ENCODE measurements around the gene PEX19. TPM values are rescaled to one million over a fixed set of nuclear protein-coding genes. Genes with fewer than 3 reads are reported as not detected.

Gene PEX19
- total RNA-seq, 4 donors from 2014 or later: 43.6 to 54.2 (median 46.1) TPM

DNA sequence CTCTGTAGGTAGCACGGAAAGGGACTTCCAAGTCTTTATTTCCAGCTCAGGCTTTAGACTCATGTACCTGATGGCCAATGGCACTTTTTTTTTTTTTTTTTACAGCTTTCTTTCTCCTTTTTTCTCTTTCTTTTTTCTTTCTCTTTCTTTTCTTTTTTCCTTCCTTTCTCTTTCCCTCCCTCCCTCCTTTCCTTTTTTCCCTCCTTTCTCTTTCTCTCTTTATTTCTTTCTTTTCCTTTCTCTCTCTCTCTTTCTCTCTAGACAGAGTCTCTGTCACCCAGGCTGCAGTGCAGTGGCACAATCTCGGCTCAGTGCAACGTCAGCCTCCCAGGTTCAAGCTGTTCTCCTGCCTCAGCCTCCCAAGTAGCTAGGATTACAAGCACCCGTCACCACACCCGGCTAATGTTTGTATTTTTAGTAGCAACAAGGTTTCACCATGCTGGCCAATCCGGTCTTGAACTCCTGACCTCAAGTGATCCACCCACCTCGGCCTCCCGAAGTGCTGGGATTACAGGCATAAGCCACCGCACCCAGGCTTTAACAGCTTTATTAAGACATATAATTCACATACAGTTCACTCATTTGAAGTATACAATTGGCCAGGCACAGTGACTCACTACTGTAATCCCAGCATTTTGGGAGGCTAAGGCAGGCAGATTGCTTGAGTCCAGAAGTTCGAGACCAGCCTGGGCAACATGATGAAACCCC is 17.5 kb downstream of the PEX19 start:
- H3K4me3 ChIP-seq: no peak overlapping the region
- DNase-seq (ENCODE audit: extremely low spot score): no peak
- H3K27me3 ChIP-seq: no peaks in the 10 kb centered on the region
- no peaks in the 10 kb centered on the region for H3K36me3 ChIP-seq
- H3K4me1 ChIP-seq: peaks cover 4 to 6% (median 5%) of the 10 kb centered on the region in 4 donors
- no peak overlapping the region for H3K27ac ChIP-seq (replicated peaks in 1 of 4)
- intact Hi-C loops (cut with DNase I): no loop called here
- no peak for TF ChIP-seq EP300 (IDR thresholded peaks at IDR 0.05)
- TF ChIP-seq POLR2A (IDR thresholded peaks at IDR 0.05; ENCODE audit: low read depth): no peak
- TF ChIP-seq, protein P1, sequence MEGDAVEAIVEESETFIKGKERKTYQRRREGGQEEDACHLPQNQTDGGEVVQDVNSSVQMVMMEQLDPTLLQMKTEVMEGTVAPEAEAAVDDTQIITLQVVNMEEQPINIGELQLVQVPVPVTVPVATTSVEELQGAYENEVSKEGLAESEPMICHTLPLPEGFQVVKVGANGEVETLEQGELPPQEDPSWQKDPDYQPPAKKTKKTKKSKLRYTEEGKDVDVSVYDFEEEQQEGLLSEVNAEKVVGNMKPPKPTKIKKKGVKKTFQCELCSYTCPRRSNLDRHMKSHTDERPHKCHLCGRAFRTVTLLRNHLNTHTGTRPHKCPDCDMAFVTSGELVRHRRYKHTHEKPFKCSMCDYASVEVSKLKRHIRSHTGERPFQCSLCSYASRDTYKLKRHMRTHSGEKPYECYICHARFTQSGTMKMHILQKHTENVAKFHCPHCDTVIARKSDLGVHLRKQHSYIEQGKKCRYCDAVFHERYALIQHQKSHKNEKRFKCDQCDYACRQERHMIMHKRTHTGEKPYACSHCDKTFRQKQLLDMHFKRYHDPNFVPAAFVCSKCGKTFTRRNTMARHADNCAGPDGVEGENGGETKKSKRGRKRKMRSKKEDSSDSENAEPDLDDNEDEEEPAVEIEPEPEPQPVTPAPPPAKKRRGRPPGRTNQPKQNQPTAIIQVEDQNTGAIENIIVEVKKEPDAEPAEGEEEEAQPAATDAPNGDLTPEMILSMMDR (IDR thresholded peaks at IDR 0.05): no peak
- TF ChIP-seq POLR2AphosphoS5 (IDR thresholded peaks at IDR 0.05): no peak
- H3K9me3 ChIP-seq: no peaks in the 10 kb centered on the region
- WGBS: 83% methylated on average over 9 of the region's 10 CpGs

- intact Hi-C loops (cut with DNase I): no loop called here
- TF ChIP-seq POLR2A (IDR thresholded peaks at IDR 0.05; ENCODE audit: low read depth): no peak
- TF ChIP-seq EP300 (IDR thresholded peaks at IDR 0.05): no peak
- no peak for TF ChIP-seq POLR2AphosphoS5 (IDR thresholded peaks at IDR 0.05)
- TF ChIP-seq, protein P1 (IDR thresholded peaks at IDR 0.05): no peak
- DNase-seq (ENCODE audit: extremely low spot score): no peak
- no peaks in the 10 kb centered on the region for H3K27me3 ChIP-seq
- no peak overlapping the region for H3K4me3 ChIP-seq
- peaks cover 17 to 21% (median 20%) of the 10 kb centered on the region in 4 donors for H3K4me1 ChIP-seq
- H3K9me3 ChIP-seq: no peaks in the 10 kb centered on the region
- H3K27ac ChIP-seq (replicated peaks in 1 of 4): no peak overlapping the region
- no peaks in the 10 kb centered on the region for H3K36me3 ChIP-seq
- WGBS: 82% methylated on average over 4 of the region's 4 CpGs
Observed at GRCh38 chr1:160264795-160265307, 20.1 kb downstream of the PEX19 start.

DNA sequence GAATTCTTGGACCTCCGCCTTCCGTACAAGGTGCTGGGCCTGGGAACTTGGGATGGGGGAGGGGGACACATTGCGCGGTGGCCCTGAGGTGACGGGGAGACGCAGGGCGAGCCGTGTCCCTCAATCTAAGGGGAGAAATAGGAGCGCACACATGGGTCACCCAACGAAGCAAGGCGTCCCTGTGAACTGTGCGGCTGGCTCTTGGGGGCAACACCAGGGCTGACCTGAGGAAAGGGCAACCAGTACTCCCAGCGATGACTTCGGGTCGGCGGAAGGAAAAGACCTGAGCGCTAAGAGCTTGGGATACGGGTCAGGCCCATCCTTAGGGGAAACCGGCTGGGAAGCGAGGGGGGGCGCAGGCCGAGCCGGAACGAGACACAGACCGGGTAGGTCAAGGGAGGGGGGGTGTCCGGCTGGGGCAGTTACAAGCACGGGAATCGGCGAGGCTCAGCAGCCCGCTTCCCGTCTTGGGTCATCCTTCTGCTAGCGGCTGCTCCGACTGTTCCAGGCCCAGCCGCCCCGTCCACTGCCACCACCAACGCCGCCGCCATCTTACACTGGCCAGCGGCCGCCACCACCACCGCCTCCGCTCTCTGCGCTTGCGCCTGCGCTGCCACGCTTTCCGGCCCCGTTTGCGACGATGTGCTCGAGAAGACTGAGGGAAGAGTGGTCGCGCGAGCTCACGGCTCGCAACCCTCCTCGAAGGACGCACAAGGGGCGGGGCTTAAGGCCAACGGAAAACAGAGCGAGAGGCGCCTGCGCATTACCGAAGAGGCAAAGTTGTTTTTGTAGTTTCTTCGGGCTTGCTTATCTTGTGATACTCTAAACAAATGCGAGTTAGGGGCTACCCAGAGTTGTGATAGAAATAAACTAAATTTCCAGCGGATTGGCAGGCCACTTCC is 22.8 kb downstream of the PEX19 start, which contains the start of gene DCAF8:
Gene DCAF8 (minus strand): TSS at position 657 of the 902 bp plus-strand sequence. CDS start 18,541 bp downstream, outside the sequence.
- Histone ChIP-seq H3K36me3 (no peaks in the 10 kb centered on the region), H3K27me3 (no peaks in the 10 kb centered on the region), H3K27ac (replicated peaks in 1 of 4) (peak within 1 kb of the TSS; percentile 96 to 99 (median 98)), H3K9me3 (no peaks in the 10 kb centered on the region), H3K4me1 (peaks cover 29 to 48% (median 47%) of the 10 kb centered on the region in 4 donors), H3K4me3 (peak within 1 kb of the TSS; percentile 81 to 99 (median 86))
- TF ChIP-seq EP300 (IDR thresholded peaks at IDR 0.05): no peak
- TF ChIP-seq POLR2AphosphoS5 (IDR thresholded peaks at IDR 0.05): peak; percentile 98 to 100
- TF ChIP-seq POLR2A (IDR thresholded peaks at IDR 0.05; ENCODE audit: low read depth): peak; percentile 94
- TF ChIP-seq, protein P1 (IDR thresholded peaks at IDR 0.05): peak in 1 of 3 experiments; percentile 33
- DNase-seq (ENCODE audit: extremely low spot score): peak; percentile 99
- WGBS: 0% methylated on average over 20 of the region's 67 CpGs
- intact Hi-C loops (cut with DNase I): no loop called here

DNA sequence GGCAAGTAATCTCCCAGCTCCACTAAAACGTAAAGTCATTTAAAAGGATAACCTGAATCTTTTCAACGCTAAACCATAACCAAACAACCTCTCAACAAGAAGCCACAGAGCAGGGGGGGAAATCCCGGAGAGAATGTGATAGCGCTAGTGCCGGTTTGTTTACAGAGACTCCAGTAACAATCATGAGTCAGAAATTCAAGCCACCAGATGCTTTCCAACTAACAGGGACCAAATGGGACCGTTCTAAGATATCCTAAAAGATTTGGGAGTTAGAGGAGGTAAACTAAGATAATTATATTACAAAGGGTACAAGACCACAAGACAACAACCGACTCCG is 23.4 kb downstream of the PEX19 start:
- peak overlapping the region; percentile 81 to 99 (median 86) for H3K4me3 ChIP-seq
- intact Hi-C loops (cut with DNase I): no loop called here
- peak overlapping the region; percentile 96 to 99 (median 98) for H3K27ac ChIP-seq (replicated peaks in 1 of 4)
- H3K9me3 ChIP-seq: no peaks in the 10 kb centered on the region
- TF ChIP-seq, protein P1 (IDR thresholded peaks at IDR 0.05): no peak
- TF ChIP-seq EP300 (IDR thresholded peaks at IDR 0.05) (no peak), POLR2AphosphoS5 (IDR thresholded peaks at IDR 0.05) (no peak), POLR2A (IDR thresholded peaks at IDR 0.05; ENCODE audit: low read depth) (no peak)
- 1% methylated on average over 8 of the region's 8 CpGs for WGBS
- no peaks in the 10 kb centered on the region for H3K36me3 ChIP-seq
- H3K27me3 ChIP-seq: no peaks in the 10 kb centered on the region
- DNase-seq (ENCODE audit: extremely low spot score): no peak
- peaks cover 34 to 54% (median 54%) of the 10 kb centered on the region in 4 donors for H3K4me1 ChIP-seq

All from esophagus muscularis mucosa (tissue), 4 donors.